Eye (tissue), 1 donor: ENCODE measurements around the gene LPIN1.

ENCODE experiments used
- DNase-seq: peaks from one replicate; pipeline ENCODE4 v3.0.0-alpha.2; 2015

LPIN1 gene

GRCh38 chr2:11870584-11870983, 124.2 kb downstream of the LPIN1 start:
- DNase-seq = no peak

GRCh38 chr2:11871421-11871820, 125.0 kb downstream of the LPIN1 start:
- no peak for DNase-seq

- no peak for DNase-seq
These were observed 126.0 kb downstream of the LPIN1 start for GRCh38 chr2:11872247-11872947.

- no peak for DNase-seq
These were observed 126.5 kb downstream of the LPIN1 start for GRCh38 chr2:11872948-11873269.

GRCh38 chr2:11873356-11874154, 127.1 kb downstream of the LPIN1 start:
- DNase-seq = peak; percentile 45

- no peak for DNase-seq
These were observed 128.4 kb downstream of the LPIN1 start for GRCh38 chr2:11874861-11875260.

GRCh38 chr2:11875481-11875880, 129.0 kb downstream of the LPIN1 start:
- DNase-seq = no peak

- DNase-seq = no peak
These were observed 130.0 kb downstream of the LPIN1 start for GRCh38 chr2:11876436-11876835.

- DNase-seq = no peak
These were observed 130.5 kb downstream of the LPIN1 start for GRCh38 chr2:11876889-11877288.
